Neural progenitor cell (in vitro differentiated cells): Measurements from ENCODE around the gene NINJ2. TPM values are rescaled to one million over a fixed set of nuclear protein-coding genes. Genes with fewer than 3 reads are reported as not detected.

Source experiments
- DNase-seq: peaks from one replicate; pipeline ENCODE4 v3.0.0-alpha.2; 2016; ENCODE audit warnings: low spot score
- H2AFZ ChIP-seq: fragments of 200-600 bp; sonication (generic); replicated peaks from 2 replicates; pipeline ENCODE4 v1.6.1; 2016; ENCODE audit warnings: antibody characterized with exemption
- H3F3A ChIP-seq: fragments of 200-600 bp; sonication (generic); 2 replicates; pipeline ENCODE4 v1.6.1; 2016; ENCODE audit warnings: antibody characterized with exemption, low read depth
- H3K27ac ChIP-seq: fragments of 200-600 bp; sonication (generic); 2 replicates; pipeline ENCODE4 v1.5.1; 2016; ENCODE audit warnings: mild to moderate bottlenecking
- H3K27me3 ChIP-seq: fragments of 200-600 bp; sonication (generic); 2 replicates; pipeline ENCODE4 v1.6.1; 2016; ENCODE audit warnings: mild to moderate bottlenecking, moderate library complexity
- H3K36me3 ChIP-seq: fragments of 200-600 bp; sonication (generic); 2 replicates; pipeline ENCODE4 v1.5.1; 2016
- H3K4me1 ChIP-seq: fragments of 200-600 bp; sonication (generic); 2 replicates; pipeline ENCODE4 v1.6.1; 2016; ENCODE audit warnings: mixed run types
- H3K4me2 ChIP-seq: fragments of 200-600 bp; sonication (generic); 2 replicates; pipeline ENCODE4 v1.6.1; 2016
- H3K4me3 ChIP-seq: fragments of 200-600 bp; sonication (generic); 2 replicates; pipeline ENCODE4 v1.5.1; 2016
- H3K79me2 ChIP-seq: fragments of 200-600 bp; sonication (generic); 2 replicates; pipeline ENCODE4 v1.6.1; 2016; ENCODE audit warnings: low read depth
- H3K9ac ChIP-seq: fragments of 200-600 bp; sonication (generic); 2 replicates; pipeline ENCODE4 v1.6.1; 2016
- H3K9me3 ChIP-seq: fragments of 200-600 bp; sonication (generic); 2 replicates; pipeline ENCODE4 v1.5.1; 2016; ENCODE audit warnings: low read depth
- H4K20me1 ChIP-seq: fragments of 200-600 bp; sonication (generic); 2 replicates; pipeline ENCODE4 v1.6.1; 2016; ENCODE audit warnings: low read depth
- H3K27ac Mint-ChIP-seq: 3 replicates; pipeline ENCODE4 v1.8.0; 2021; ENCODE audit warnings: mixed read lengths
- H3K27me3 Mint-ChIP-seq: 2 replicates; pipeline ENCODE4 v1.8.0; 2022; ENCODE audit warnings: low read depth, mild to moderate bottlenecking, inconsistent platforms, moderate library complexity, mixed read lengths; ENCODE audit not compliant: insufficient read depth
- H3K36me3 Mint-ChIP-seq: 3 replicates; pipeline ENCODE4 v1.8.0; 2021; ENCODE audit warnings: mixed read lengths
- H3K4me1 Mint-ChIP-seq: 3 replicates; pipeline ENCODE4 v1.8.0; 2021; ENCODE audit warnings: mixed read lengths
- H3K4me3 Mint-ChIP-seq: 3 replicates; pipeline ENCODE4 v1.8.0; 2021; ENCODE audit warnings: mild to moderate bottlenecking, moderate library complexity, mixed read lengths
- H3K9me3 Mint-ChIP-seq: 3 replicates; pipeline ENCODE4 v1.8.0; 2020; ENCODE audit warnings: mixed read lengths
- CTCF ChIP-seq: fragments of 200-600 bp; sonication (generic); IDR thresholded peaks from 2 replicates; pipeline ENCODE4 v1.5.1; 2017; ENCODE audit warnings: antibody characterized with exemption, mild to moderate bottlenecking
- EZH2 ChIP-seq: fragments of 200-600 bp; sonication (generic); IDR thresholded peaks from 2 replicates; pipeline ENCODE4 v1.6.1; 2017; ENCODE audit warnings: antibody characterized with exemption, mild to moderate bottlenecking, moderate library complexity
- EZH2phosphoT487 ChIP-seq: fragments of 200-600 bp; sonication (generic); IDR thresholded peaks from 2 replicates; pipeline ENCODE4 v1.6.1; 2017; ENCODE audit warnings: antibody characterized with exemption
- total RNA-seq: library from RNA; depleted of rRNA; stranded (reverse); fragments of >200 nt; gene quantifications from 2 replicates; pipeline ENCODE4 v1.2.3, GENCODE V29; 2015; ENCODE audit warnings: low replicate concordance

Gene NINJ2
- total RNA-seq, 1 donor from 2014 or later, result not detected

- Histone ChIP-seq H3K4me2 (no peak overlapping the region), H3K27me3 (no peaks in the 10 kb centered on the region), H3K4me1 (peaks cover 4% of the 10 kb centered on the region), H3F3A (peaks cover 17% of the 10 kb centered on the region), H3K79me2 (no peaks in the 10 kb centered on the region), H3K4me3 (no peak overlapping the region), H3K9me3 (no peaks in the 10 kb centered on the region), H3K27ac (no peak overlapping the region), H3K9ac (no peak overlapping the region), H4K20me1 (no peaks in the 10 kb centered on the region), H2AFZ (no peak overlapping the region), H3K36me3 (no peaks in the 10 kb centered on the region)
- Mint-ChIP-seq H3K27me3 (peaks cover 18% of the 10 kb centered on the region), H3K4me3 (no peak overlapping the region), H3K4me1 (peaks cover 11% of the 10 kb centered on the region), H3K27ac (no peak overlapping the region), H3K9me3 (peaks cover 4% of the 10 kb centered on the region), H3K36me3 (no peaks in the 10 kb centered on the region)
- TF ChIP-seq CTCF (no peak), EZH2phosphoT487 (no peak), EZH2 (no peak)
- DNase-seq, result no peak
Measured at GRCh38 chr12:675562-675961, 12.3 kb upstream of the NINJ2 start.

GRCh38 chr12:674272-674781 lies 11.1 kb upstream of the NINJ2 start:
- Histone ChIP-seq H3F3A (peaks cover 17% of the 10 kb centered on the region), H4K20me1 (no peaks in the 10 kb centered on the region), H3K9me3 (no peaks in the 10 kb centered on the region), H3K27me3 (no peaks in the 10 kb centered on the region), H3K4me1 (peaks cover 4% of the 10 kb centered on the region), H3K79me2 (no peaks in the 10 kb centered on the region), H3K27ac (no peak overlapping the region), H3K9ac (no peak overlapping the region), H3K4me2 (no peak overlapping the region), H3K36me3 (no peaks in the 10 kb centered on the region), H2AFZ (no peak overlapping the region), H3K4me3 (no peak overlapping the region)
- H3K36me3 Mint-ChIP-seq, result no peaks in the 10 kb centered on the region
- no peak overlapping the region for H3K27ac Mint-ChIP-seq
- no peaks in the 10 kb centered on the region for H3K9me3 Mint-ChIP-seq
- DNase-seq, result no peak
- TF ChIP-seq CTCF, result no peak
- TF ChIP-seq EZH2phosphoT487, result no peak
- no peak for TF ChIP-seq EZH2
- peaks cover 8% of the 10 kb centered on the region for H3K27me3 Mint-ChIP-seq
- H3K4me1 Mint-ChIP-seq, result peaks cover 10% of the 10 kb centered on the region
- H3K4me3 Mint-ChIP-seq, result no peak overlapping the region

GRCh38 chr12:673849-674248 lies 10.6 kb upstream of the NINJ2 start:
- Histone ChIP-seq H3K36me3 (no peaks in the 10 kb centered on the region), H3K4me1 (peaks cover 4% of the 10 kb centered on the region), H3K79me2 (no peaks in the 10 kb centered on the region), H3K27ac (no peak overlapping the region), H2AFZ (no peak overlapping the region), H3K4me2 (no peak overlapping the region), H4K20me1 (no peaks in the 10 kb centered on the region), H3K9me3 (no peaks in the 10 kb centered on the region), H3F3A (peaks cover 13% of the 10 kb centered on the region), H3K27me3 (no peaks in the 10 kb centered on the region), H3K9ac (no peak overlapping the region), H3K4me3 (no peak overlapping the region)
- Mint-ChIP-seq H3K4me1 (peaks cover 6% of the 10 kb centered on the region), H3K36me3 (no peaks in the 10 kb centered on the region), H3K9me3 (no peaks in the 10 kb centered on the region), H3K4me3 (no peak overlapping the region), H3K27ac (no peak overlapping the region), H3K27me3 (peaks cover 3% of the 10 kb centered on the region)
- no peak for DNase-seq
- TF ChIP-seq EZH2 (no peak), EZH2phosphoT487 (no peak), CTCF (no peak)
